Stimulated activated CD4-positive, alpha-beta T cell treated with anti-CD3 and anti-CD28 coated beads, Interleukin-2, amount 100 ng/mL, for 48 hours (primary cell): ENCODE results near the gene KLHDC4.
"Not testable (repeated sequence)": the region's sequence is repeated elsewhere in the genome, so short reads cannot be mapped to it uniquely, and the experiment has no call there.

Experiments
- DNase-seq, 2 donors: peaks; one replicate each; pipeline ENCODE4 v3.0.0-alpha.2; 2020

The KLHDC4 gene

DNA sequence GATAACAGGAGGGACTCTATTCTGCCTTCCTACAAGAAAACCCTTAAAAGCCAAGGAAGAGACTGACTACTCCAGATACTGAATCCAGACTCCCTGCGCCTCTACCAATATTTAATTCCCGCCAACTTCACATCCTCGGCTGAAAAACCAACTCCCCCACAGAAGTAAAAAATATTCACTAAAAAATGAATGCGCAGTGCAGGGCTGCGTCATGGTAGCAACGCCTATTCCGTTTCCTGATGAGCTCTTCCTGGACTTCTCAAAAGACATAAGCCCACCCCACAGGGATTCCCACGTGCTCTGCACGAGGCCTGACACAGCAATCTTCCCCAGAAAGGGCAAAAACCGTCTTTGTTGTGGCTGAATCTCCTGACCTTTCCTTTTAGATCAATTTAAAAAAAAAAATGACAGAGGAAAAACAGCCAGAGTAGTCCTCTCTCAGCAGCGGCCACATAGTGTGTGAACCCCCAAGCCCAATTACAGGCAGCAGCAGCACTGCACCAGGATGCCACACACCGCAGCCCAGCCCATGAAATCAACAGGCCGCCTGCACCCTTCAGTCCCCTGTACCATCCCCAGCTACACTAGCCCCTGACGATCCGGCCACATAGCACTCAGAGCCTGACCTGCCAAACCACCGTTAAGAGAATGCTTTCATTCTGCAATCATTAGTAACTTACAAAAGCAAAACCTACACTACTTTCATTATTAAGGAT is 23.9 kb downstream of the KLHDC4 start:
- DNase-seq = no peak

DNA sequence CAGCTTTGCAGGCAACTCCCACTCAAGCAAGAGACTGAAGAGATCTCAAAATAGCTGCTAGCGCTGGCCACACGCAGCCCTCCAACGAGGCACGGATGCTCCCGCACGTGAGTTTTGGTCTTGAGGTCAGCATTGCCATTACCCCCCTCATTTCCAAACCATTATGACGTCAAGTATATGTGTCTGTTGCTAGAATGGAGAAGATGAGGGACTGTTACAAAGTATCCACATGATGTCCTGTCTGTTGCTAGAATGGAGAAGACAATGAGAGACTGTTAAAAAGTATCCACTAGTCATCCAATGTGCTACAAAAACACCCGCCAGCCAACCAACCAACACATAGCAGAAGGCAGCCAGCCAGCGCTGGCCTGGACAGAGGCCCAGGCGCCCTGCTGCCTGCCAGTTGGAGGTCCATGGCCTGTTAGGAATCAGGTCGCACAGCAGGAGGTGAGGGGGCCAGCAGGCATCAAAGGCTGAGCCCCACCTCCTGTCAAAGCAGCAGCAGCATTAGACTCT is 24.8 kb downstream of the KLHDC4 start:
- no peak for DNase-seq

DNA sequence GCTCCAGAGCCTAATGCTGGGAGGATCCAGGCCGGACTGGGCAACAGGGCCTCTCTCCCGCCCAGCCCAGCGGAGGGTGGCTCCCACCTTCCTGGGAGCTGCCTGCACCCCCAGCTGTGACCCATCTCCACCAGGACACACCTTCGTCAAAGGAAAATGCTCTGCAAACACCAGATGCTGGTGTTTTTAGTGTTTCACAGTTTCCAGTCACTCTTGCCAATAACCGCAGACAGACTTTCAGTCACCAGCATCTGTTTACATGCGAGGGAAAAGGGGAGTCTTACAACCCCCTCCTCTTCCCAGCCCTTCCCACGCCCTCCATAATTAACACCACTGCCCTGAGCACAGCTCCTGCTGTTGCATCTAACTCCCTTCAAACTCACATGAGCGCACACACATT is 25.3 kb downstream of the KLHDC4 start:
- no peak for DNase-seq

DNA sequence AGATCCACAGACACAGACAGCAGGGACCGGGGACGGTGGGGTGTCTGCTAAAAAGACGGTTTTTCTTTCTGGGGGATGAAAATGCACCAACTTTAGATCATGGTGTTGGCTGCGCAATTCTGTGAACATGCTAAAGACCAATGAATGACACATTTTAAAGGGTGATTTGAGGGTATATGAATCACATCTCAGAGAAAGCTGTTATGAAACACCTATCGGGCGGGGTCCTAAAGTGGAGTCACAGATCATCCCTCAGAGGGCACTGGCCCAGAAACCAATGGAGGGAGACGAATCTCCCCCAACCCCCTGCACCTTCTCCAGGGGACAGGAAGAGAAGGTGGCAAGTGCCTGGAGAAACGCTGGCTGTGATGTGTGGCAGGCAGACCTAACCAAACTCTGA is 26.0 kb downstream of the KLHDC4 start:
- DNase-seq = no peak

DNA sequence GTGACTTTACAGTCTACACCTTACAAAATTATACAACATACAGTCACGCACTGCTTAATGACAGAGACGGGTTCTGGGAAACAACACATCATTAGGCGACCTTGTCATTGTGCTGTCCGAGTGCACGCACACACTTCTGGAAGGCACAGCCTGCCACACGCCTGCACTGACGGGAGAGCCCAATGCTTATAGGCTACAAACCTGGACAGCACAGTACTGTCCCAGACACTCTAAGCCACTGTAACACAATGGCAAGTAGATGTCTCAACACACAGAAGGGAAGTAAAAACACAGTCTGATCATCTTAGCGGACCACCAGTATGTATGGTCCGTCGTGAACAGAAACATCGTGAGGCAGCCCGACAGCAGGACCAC is 29.8 kb downstream of the KLHDC4 start:
- DNase-seq = no peak

DNA sequence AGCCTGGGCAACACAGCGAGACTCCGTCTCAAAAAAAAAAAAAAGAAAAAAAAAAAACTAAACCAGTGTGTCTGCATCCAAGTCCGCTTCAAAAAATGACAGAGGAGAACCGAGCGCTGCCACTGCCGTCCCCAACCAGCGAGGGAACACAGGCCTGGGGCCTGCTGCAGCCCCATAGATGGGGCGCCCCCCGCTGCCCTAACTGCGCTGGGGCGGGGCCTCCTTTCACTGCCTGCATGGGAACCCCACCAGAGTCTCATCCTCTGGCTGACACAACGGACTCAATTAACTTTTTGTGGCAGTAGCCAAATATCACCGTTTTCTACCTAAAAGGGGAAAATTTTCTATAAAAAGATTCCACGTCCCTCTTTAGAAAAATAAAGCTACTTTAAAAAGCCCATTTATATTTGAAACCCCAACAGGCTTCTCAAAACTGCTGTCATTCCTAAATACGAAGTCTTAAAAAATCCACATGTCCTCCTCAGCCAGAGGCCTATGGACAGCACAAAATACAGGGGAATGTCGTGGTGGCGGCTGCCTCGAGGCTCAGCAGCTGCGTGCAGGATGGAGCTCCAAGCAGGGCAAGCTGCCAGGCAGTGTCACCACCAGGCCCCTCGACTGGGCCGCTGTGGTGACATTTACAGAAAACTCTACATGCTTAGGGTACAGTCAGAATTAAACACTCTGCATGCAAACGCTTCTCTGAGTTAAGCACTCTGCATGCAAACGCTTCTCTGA is 30.3 kb downstream of the KLHDC4 start:
- no peak for DNase-seq

DNA sequence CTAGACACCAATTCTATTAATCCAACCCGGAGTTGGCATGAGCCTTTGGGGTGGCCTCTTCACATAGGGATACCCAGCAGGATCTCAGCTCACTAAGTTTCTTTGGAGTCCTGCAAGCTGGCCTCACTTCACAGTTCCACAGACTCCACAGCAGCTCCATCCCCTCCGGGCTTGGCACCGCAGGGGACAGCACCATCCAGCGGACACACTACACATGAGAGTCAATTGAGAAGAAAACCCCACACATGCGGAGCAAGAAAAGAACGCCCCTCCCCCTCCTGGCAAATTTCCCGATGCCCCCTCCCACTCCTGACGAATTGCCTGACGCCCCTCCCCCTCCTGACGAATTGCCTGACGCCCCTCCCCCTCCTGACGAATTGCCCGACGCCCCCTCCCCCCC is 31.1 kb downstream of the KLHDC4 start:
- DNase-seq = no peak

DNA sequence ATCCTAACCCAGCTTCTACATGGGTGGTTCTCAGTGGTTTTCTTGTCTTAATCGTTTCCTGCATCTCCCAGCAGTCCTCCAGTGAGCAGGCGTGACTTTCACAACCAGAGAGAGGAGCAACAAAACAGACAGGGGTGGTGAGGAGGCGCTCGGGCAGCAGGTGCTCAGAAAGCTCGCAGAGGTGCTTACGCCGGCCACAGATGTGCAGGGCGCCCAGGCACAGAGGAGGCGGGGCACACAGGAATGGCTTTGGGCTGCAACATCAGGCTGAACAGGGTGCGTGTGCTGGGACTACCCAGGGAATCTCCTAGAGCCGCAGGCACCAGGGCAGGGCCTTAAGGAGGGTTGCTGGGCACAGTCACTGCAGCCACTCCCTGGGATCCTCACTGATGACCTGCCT is 32.6 kb downstream of the KLHDC4 start:
- no peak for DNase-seq

DNA sequence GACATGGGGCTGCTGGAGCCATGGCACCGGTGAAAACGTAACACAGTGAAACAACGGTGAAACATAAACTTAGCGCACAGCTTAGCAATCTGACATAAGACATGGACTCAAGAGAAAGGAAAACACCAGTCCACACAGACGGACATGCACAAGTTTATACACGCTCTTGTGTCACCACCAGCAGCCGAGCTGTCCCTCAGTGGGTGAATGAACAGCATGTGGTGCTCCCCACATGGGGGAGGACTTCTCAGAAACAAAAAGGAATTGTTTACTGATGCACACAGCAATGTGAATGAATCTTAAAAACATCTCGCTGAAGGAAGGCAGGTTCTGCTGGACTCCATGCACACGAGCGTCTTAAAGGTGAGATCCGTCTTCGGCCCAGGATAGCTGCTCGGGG is 34.2 kb downstream of the KLHDC4 start:
- DNase-seq = no peak

DNA sequence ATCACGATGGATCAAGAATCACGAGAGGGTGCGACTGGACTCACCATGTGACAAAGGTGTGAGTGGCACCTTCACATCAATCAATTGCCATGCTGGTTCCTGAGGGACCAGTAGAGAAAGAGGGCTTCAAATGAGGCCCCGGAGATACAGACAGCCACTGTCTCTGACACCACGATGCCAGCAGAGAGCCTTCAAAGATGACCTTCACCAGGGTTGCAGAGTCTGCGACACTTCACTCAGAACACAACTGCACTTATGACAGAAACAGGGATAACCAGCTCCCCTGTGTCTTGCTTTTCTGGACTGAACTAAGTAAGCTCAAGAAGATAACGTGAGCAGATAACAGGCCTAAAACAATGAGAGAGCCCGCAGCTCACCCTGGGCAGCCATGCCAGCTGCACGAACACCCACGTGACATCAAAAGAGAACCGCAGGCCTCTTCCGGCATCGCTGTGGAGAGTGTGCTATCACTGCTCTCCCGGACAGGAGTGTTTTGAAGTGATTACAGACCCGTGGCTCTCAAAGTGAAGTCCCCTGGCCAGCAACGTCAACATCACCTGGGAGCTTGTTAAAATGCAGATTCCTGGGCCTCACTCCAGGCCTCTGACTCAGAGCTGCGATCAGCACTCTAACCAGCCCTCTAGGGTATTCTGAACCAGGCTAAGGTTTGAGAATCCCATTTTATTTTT is 36.4 kb downstream of the KLHDC4 start:
- DNase-seq = no peak

DNA sequence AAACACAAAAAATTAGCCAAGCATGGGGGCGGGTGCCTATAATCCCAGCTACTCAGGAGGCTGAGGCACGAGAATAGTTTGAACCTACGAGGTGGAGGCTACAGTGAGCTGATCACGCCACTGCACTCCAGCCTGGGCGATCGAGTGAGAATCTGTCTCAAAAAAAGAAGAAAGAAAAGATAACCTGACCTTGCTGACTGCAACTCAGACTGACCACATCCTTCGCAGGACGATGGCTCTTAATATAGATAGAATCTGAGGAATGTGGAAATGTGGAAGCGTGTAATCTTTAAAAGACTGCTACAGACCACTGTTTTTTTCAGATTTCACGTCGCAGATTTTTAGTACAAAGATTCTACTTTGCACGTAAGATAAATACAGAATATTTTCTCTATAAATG is 37.8 kb downstream of the KLHDC4 start:
- DNase-seq = no peak

DNA sequence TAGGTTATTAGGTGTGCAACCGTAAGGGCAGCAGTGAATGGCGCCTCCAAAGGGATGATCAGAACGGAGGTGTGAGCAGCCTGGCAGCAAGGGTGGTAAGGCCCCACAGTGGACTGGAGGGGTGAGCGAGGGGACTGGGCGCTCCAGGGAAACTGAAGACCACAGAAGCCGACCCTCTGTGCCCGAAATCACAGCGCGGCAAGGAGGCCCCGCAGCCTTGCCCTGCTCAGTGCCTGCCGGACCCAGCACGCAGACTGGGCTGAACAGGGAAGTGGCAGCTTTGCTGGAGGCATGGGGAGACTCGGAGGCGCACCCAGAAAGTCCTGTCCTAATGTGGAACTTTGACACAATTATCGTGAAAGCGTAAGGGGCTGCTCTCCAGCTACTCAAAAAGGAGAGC is 38.4 kb downstream of the KLHDC4 start:
- DNase-seq = no peak

DNA sequence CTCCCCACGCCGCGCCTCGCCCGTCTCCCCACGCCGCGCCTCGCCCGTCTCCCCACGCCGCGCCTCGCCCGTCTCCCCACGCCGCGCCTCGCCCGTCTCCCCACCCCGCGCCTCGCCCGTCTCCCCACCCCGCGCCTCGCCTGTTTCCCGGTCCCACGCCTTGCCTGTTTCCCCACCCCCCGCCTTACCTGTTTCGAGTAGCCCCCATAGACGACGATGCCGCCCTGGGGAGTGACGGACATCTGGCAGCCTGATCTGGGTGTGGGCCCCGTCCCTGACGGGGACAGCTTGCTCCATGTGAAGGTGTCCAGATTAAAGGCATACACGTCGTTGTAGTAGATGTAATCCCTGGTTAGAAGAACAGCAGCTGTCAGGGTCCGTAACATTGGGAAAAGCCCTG is 39.2 kb downstream of the KLHDC4 start:
- not testable (repeated sequence) for DNase-seq

DNA sequence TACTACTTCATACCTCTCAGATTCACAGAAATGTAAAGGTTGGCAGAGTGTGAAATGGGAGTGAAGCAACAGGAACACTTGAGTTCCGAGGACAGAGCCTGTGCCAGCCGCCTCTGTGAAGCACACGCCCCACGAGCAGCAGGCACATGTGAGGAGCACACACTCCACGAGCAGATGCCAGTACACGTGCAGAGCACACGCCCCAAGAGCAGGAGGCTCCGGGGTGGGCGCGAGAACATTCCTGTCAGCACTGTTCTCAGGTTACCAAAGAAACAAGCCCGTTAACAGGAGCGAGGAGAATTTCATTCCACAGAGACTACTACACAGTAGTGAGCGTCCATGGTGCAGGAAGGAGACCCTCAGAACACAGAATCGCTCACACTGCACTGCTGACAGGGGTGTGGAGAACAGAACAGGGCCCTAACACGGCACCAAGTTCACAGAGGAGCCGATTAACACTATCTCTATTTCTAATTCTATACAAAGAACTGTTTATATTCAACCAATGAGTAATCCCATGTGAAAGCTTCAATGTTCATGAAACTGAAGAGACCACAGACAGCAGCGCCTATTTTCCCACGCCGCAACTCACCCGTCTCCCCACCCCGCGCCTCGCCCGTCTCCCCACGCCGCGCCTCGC is 40.1 kb downstream of the KLHDC4 start:
- DNase-seq = no peak

DNA sequence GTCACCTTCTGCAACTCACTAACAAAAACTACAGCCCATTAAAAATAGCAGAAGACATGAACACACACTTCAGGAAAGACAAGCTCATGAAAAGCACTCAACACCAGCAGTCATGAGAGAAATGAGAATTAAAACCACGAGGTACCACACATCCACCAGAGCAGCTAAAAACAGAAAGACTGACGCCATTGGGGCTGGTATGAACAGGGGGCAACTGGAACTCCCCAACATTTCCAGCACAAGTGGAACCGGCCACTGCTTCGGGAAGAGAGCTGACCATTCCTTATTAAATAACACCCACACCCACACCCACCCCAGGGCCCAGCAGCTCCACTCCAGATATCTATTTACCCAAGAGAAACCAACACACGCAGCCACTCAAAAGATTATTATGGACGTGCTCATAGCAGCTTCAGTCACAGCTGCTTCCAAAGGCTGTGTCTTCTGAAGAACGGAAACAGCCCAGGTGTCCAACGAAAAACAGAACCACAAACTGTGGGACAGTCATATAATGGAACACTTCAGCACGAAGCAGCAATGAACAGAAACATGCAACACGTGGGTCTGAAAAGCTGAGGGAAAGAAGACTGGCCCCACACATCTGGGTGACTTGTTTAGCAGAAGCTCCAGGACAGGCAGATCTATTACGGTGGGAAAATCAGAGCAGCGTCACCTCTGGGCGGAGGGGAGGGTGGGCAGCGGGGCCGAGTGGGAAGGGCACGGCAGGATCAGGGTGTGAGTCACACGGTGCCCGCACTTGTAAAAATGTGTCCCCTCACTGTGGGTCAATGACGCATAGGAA is 41.1 kb downstream of the KLHDC4 start:
- no peak for DNase-seq

DNA sequence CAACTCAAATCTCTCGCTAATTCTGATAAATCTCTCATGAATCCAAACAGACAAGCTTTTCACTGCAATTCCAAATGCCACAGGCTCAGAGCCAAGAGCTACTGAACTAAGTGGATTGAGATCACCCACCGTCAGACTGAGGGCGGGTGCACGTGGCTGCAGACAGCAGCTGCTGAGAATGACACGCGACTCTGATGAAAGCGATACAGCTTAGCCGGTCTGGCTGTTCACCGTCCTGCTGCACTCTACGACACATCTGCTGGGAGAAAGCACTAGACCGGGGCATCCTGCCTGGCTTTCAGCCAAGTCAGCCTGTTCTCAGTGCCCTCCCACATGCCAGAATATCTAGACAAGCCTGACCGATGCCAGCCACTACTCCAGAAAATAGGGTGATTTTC is 42.6 kb downstream of the KLHDC4 start:
- DNase-seq = no peak

DNA sequence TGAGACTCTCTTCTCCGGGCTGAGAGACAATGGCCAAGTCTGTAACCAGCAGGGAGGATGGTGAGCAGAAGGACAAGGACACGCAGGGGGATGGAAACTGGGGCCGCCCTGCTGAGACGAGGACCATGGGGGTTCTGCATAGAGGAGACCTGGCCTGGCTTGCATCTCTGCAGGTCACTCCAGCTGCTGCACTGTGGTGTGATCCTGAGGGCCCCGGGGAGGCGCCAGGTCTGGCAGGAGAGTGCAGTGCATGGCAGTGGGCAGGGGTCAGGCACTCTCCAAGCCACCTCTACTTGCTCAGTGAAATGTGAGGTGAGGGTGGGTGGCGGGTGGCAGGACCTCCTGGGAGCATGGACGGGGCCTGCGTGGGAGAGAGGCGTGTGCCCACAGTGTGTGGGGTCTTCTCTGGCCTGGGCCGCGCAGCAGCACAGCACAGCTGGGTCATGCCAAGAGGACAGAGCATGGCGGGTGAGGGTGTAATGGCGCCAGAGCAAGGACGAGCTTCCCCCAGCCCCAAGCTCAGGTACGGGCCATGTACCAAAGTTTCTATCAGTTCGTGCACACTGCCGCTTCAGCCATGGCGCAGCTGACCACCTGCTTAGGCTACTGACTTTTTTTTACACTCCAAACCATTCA is 43.1 kb downstream of the KLHDC4 start:
- no peak for DNase-seq

DNA sequence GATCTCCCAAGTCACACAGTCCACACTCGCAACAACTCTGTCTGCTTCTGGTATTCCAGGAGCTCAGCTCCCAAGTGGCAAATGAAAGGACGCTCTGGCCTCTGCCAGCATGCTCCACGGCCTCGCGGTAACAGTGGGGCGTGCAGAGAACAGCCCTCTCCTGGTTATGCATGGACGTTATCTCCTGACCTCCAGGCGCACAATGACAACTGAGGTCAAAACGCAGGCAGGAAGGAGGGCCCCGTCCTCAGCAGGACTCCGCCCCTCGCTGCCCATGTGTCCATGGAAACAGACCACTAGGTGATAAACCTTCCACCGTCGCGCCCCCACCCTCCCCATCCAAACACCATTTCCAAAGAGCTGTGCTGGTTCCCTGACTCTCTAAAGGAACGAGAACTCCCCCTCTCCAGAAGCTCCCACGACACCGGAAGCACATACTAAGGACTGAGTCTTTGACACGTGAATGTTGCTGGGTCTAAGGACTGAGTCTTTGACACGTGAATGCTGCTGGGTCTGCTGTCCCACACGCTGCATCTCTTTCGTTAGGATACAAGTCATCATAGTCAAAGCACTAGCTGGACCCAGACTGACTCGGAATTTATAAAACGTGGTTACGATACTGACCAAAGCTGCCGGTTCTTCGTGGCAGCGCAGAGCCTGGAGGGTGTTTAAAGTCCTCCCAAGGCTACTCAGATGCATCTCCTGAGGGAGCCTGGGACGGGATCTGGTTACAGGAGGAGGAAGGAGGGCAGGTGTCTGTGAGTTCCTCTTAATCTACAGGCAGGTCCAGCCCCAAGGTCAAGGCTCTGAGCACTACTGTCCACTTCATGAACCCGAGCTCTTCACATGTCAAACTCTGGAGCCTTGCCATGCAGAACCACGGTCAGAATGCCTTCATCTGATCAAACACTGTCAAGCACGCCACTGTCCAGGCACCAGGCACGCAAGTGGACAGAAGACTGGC is 43.9 kb downstream of the KLHDC4 start:
- no peak for DNase-seq

DNA sequence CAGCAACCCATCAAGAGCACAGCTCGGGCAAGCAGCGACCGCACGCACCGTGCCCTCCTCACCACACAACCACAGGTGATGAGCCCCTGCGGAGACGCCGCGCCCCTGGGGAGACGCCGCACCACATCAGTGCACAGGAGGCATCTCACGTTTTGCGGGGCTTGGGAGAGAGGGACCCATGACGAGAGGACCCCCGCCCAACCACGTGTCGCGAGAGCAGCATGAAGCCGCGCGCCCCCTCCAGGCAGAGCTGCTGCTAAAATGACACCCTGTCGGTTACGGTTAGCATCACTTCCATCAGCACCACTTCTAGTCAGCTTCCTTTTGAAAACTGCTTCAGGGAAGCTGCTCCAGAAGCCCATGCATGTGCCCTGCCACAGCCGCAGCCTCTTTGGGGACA is 45.3 kb downstream of the KLHDC4 start:
- no peak for DNase-seq

DNA sequence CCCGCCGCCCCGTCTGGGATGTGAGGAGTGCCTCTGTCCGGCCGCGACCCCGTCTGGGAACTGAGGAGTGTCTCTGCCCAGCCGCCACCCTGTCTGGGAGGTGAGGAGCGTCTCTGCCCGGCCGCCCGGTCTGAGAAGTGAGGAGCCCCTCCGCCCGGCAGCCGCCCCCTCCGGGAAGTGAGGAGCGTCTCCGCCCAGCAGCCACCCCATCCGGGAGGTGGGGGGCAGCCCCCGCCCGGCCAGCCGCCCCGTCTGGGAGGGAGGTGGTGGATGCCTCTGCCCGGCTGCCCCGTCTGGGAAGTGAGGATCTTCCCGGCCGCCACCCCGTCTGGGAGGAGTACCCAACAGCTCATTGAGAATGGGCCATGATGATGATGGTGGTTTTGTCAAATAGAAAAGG is 47.0 kb downstream of the KLHDC4 start:
- DNase-seq = not testable (repeated sequence)

DNA sequence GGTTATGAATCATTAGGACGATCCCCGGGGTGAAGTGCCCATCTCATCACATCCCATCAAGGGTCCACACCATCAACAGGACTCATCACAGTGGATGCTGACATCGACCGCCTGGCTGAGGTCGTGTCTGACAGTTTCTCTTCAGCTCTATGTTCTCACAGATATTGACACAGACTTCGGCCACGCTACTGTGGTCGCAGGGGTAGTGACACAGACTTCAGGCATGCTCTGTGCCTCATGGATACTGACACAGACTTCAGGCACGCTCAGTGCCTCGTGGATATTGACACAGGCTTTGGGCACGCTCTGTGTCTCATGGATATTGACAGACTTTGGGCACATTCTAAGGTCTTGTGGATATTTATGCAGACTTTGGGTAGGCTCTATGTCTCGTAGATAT is 50.1 kb downstream of the KLHDC4 start:
- DNase-seq = no peak
